Measurements from ENCODE around the gene ZNF714. TPM values are rescaled to one million over a fixed set of nuclear protein-coding genes. Genes with fewer than 3 reads are reported as not detected.

ZNF714 gene
- polyA plus RNA-seq, 3 donors = 1.7 to 5.8 (median 2.4) TPM

- no peaks in the 10 kb centered on the region for H4K20me1 ChIP-seq (ENCODE audit: insufficient read depth, low read length)
- H3K27ac ChIP-seq (ENCODE audit: low read depth in 1 of 2, low read length in 2 of 2) = no peak overlapping the region
- intact Hi-C loops (cut with micrococcal nuclease) = no loop called here
- no peak overlapping the region for H3K4me3 ChIP-seq (replicated peaks in 1 of 3; ENCODE audit: low read depth in 2 of 3, low read length in 3 of 3)
- H3K9me3 ChIP-seq (replicated peaks in 1 of 2; ENCODE audit: control insufficient read depth in 1 of 2, insufficient read depth in 1 of 2, low read length in 2 of 2) = peaks cover 22 to 37% of the 10 kb centered on the region in 2 donors
- H3K9ac ChIP-seq (ENCODE audit: insufficient read depth, low read length, poor library complexity, severe bottlenecking) = no peak overlapping the region
- no peak overlapping the region for H3K4me2 ChIP-seq (replicated peaks; ENCODE audit: extremely low read depth, low read length, poor library complexity, severe bottlenecking)
- H3K27me3 ChIP-seq (ENCODE audit: control insufficient read depth in 2 of 2, insufficient read depth in 2 of 2, low read length in 2 of 2) = no peaks in the 10 kb centered on the region
- no peaks in the 10 kb centered on the region for H3K79me2 ChIP-seq (ENCODE audit: insufficient read depth, low read length)
- Mint-ChIP-seq H3K9me3 (peaks cover 22 to 51% (median 32%) of the 10 kb centered on the region in 7 donors), H3K4me3 (no peak overlapping the region), H3K36me3 (no peaks in the 10 kb centered on the region), H3K4me1 (peaks cover 2% of the 10 kb centered on the region), H3K27me3 (ENCODE audit: low read depth in 3 of 3) (peaks cover 0 to 2% (median 0%) of the 10 kb centered on the region in 3 donors), H3K27ac (no peak overlapping the region)
- WGBS (ENCODE audit: insufficient coverage) = 67% methylated on average over 1 of the region's 2 CpGs
- TF ChIP-seq CTCF (IDR thresholded peaks at IDR 0.05) = no peak
- H3K36me3 ChIP-seq (replicated peaks in 1 of 2; ENCODE audit: control insufficient read depth in 1 of 2, insufficient read depth in 2 of 2, low read length in 2 of 2) = no peaks in the 10 kb centered on the region
- H2AFZ ChIP-seq (ENCODE audit: insufficient read depth, low read depth, low read length, poor library complexity, severe bottlenecking) = no peak overlapping the region
- no peaks in the 10 kb centered on the region for H3K4me1 ChIP-seq (ENCODE audit: control insufficient read depth in 1 of 2, insufficient read depth in 2 of 2, low read length in 2 of 2)
- DNase-seq = no peak
Observed at GRCh38 chr19:21134934-21135366, 52.9 kb downstream of the ZNF714 start.

- no peaks in the 10 kb centered on the region for H3K36me3 ChIP-seq (replicated peaks in 1 of 2; ENCODE audit: control insufficient read depth in 1 of 2, insufficient read depth in 2 of 2, low read length in 2 of 2)
- no peaks in the 10 kb centered on the region for H3K4me1 ChIP-seq (ENCODE audit: control insufficient read depth in 1 of 2, insufficient read depth in 2 of 2, low read length in 2 of 2)
- no peaks in the 10 kb centered on the region for H3K27me3 ChIP-seq (ENCODE audit: control insufficient read depth in 2 of 2, insufficient read depth in 2 of 2, low read length in 2 of 2)
- H4K20me1 ChIP-seq (ENCODE audit: insufficient read depth, low read length) = no peaks in the 10 kb centered on the region
- H2AFZ ChIP-seq (ENCODE audit: insufficient read depth, low read depth, low read length, poor library complexity, severe bottlenecking) = no peak overlapping the region
- Mint-ChIP-seq H3K27ac (no peak overlapping the region), H3K36me3 (no peaks in the 10 kb centered on the region), H3K27me3 (ENCODE audit: low read depth in 3 of 3) (peaks cover 0 to 2% (median 0%) of the 10 kb centered on the region in 3 donors), H3K4me1 (peaks cover 2% of the 10 kb centered on the region), H3K9me3 (peaks cover 18 to 51% (median 29%) of the 10 kb centered on the region in 7 donors), H3K4me3 (no peak overlapping the region)
- H3K79me2 ChIP-seq (ENCODE audit: insufficient read depth, low read length) = no peaks in the 10 kb centered on the region
- H3K4me2 ChIP-seq (replicated peaks; ENCODE audit: extremely low read depth, low read length, poor library complexity, severe bottlenecking) = no peak overlapping the region
- intact Hi-C loops (cut with micrococcal nuclease) = no loop called here
- WGBS (ENCODE audit: insufficient coverage) = 91% methylated on average over 5 of the region's 8 CpGs
- no peak overlapping the region for H3K4me3 ChIP-seq (replicated peaks in 1 of 3; ENCODE audit: low read depth in 2 of 3, low read length in 3 of 3)
- DNase-seq = no peak
- H3K9me3 ChIP-seq (replicated peaks in 1 of 2; ENCODE audit: control insufficient read depth in 1 of 2, insufficient read depth in 1 of 2, low read length in 2 of 2) = peaks cover 22 to 34% of the 10 kb centered on the region in 2 donors
- no peak overlapping the region for H3K27ac ChIP-seq (ENCODE audit: low read depth in 1 of 2, low read length in 2 of 2)
- no peak for TF ChIP-seq CTCF (IDR thresholded peaks at IDR 0.05)
- no peak overlapping the region for H3K9ac ChIP-seq (ENCODE audit: insufficient read depth, low read length, poor library complexity, severe bottlenecking)
Observed at GRCh38 chr19:21135433-21135832, 53.4 kb downstream of the ZNF714 start.
